Cortex of kidney (tissue), 1 donor: ENCODE measurements around the gene ZBTB3.
"Not testable (repeated sequence)": the region's sequence is repeated elsewhere in the genome, so short reads cannot be mapped to it uniquely, and the experiment has no call there.

ENCODE experiments used
- DNase-seq: peaks from one replicate; lab custom pipeline; 2025; lab: John Stamatoyannopoulos, UW

Gene ZBTB3

DNA sequence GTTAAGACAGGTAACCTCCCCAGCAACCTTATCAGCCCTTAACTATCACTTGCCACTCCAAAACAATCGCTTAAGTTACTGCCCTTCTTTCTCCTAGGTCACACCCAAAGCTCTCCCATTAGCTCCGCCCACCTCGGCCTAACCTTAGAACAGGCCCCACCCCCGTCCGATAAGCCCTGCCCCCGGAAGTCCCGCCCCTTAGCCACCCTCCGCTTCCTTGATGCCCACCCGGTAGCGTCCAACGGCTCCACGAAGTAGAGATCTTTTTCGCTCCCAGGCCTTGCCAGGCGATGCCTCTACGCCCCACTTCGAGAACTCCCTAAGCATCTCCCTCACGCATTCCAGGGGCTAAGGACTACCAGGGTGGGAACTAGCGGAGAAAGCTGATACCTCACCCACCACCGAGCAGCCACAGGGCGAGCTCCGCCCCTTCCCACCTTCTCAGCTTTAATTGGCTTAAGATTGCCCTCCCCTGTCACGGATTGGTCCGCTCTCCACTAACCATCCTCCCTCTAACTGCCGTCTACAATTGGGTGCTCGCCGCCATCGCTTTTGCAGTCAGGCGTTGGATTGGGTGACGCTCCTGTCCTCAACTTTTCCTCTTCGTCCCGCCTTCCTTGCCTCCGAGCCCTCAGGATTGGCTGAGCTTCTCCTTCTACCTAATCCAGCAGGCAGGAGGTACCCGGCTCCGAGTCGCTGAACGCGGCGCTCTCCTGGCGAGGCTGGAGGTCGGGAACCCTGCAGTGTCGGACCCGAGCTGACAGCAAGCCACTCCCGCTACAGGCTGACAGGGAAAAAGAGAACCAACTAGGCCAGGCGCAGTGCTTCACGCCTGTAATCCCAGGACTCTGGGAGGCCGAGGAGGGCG, at the start of gene ZBTB3:
Gene ZBTB3 (minus strand): TSS at position 425 of the 868 bp plus-strand sequence. CDS start 496 bp downstream, outside the sequence.
- DNase-seq, result no peak

DNA sequence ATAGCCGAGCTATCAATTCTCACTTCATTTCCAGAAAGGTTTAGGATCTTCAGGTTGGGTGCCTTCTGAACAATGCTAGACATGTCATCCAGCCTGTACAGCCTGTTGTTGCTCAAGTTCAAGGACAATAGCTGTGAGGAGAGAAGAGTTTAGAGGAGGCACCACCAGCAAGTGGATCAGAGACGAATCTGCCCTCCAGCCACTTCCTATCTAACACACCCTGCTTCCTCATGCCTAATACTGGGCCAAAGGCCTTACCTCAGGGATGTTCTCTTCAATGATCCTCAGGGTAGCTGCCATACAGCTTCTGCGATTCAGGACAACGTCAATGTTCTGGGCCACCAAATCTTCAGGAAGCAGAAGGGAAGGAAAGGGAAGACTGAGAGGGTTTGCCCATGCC, 47.1 kb upstream of the ZBTB3 start:
- DNase-seq, result no peak

DNA sequence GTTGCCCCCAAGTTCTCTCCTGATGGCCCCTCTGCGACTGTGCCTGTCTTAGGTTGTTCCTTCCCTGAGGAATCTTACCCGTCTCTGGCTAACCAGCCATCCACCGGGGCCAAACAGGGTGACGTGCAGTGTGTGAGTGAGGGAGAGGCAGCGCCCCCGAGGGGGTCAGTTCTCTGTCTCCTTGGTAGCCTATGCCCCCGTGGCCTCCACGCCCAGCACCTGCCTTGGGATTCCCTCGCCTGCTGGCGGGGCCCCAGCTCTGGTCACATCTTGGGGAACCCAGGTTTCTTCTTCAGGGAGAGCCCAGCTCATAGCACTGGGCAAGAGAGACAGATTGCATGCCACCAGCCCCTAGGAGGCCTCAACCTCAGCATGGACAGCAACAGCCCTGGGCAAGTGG, 45.5 kb upstream of the ZBTB3 start:
- no peak for DNase-seq

DNA sequence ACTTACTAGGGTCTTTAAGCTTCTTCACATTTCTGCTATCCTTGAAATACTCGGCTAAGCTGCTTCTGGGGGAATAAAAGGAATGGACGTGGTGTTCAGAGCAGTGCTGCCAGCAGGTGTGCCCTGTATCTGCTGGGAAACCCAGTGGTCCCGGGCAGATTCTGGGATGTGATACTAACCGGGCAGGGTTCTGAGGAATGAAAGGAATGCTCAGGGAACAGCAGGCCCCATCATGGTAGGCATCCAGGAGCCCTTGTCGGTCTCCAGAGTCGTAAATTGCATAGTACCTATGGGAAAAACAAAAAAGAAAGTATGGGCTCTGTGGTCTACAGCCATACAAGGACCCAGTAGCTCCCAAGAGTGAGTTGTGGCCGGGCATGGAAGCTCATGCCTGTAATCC, 42.3 kb upstream of the ZBTB3 start:
- DNase-seq, result no peak

DNA sequence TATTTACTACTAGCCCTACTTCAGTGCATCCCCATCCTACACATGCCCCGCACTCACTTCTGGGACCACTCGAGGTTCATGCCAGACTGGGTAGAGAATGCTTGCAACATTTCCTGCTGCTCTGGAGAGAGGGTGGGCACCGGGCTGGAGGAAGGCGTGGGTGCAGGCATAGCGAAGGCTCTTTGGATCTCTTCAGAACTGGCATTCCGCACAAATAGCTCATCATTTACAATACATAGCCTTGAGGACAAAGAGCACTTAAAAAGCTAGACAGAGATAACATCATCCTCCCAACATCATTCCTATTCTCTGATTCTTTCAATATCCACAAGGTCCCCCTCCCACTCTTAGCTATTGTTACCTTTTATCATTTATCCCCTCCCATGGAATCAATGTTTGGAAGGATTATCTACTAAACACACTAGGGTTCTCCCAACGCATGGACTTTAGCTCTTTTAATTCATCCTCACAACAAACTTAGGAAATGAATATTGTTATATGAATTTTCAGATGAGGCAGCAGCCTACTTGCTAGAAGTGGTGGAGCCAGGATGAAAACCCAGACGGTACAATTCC, 40.3 kb upstream of the ZBTB3 start:
- DNase-seq, result no peak

DNA sequence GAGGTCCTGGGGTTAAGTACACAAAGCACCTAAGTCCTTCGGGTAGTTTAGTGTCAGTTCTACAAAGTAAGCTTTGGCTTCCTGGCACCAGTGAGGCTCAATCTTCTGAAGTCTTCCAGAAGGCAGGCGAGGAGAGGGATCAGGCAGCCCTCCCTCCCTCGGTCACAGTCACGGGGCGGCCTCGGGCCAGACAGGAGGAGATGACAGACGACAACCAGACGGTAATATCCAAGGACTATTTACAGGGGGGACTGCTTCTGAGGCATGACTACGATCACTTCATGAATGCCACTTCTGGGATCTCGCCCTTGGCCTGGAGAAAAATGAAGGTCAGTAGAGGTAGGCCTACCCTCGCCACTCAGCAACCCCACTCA, 38.2 kb upstream of the ZBTB3 start:
- no peak for DNase-seq

DNA sequence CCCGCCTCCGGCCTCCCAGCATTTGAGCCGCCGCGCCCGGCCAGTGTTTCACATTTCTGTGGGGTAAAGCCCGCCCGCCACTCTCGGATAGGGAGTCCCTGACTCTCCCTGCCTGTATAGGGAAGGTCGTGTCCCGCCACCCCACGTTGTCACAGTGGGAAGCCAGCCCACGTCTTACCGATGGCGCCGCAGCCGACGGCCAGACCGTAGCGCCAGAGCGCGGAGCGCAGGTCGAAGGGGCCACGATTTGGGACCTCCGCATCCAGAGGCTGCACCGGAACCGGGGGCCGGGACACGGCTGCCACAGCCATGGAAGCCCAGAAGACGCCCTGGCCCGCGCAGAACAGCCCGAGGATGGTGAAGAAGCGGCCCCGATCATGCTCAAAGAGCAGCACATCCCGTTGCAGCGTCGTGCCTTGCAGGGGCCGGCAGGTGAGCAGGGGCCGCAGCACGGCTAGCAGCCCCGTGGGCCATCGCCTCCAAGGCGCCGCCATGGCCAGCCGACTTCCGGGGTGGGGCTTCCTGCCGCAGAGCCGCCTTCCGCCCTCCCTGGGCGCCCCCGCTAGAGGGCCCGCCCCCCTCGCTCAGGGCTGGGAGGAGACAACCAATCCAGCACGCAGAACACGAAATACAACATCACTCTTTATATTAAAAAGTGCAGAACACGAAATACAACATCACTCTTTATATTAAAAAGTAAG, 37.7 kb upstream of the ZBTB3 start, which contains the start of gene TMEM223:
Gene TMEM223 (minus strand): TSS at position 506 of the 701 bp plus-strand sequence. CDS start 12 bp downstream, at position 494.
- no peak for DNase-seq

DNA sequence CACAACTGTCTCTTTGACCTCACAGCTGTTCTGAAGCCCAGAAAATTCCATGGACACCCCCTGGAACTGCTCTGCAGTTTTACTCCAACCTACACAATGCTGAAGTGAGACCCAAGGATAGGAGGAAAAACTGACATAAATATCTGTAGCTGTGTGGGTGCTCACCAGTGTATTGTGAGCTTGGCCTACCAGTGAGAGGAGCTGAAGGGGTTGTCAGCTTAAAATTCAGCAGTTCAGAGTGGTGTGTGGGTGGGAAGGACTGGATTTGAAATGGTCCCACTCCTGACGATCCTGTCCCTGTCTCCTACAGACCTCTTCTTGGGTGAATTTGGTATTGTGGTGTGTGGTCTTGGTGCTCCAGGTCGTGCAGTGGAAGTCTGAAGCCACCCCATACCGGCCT, 35.6 kb upstream of the ZBTB3 start:
- no peak for DNase-seq

DNA sequence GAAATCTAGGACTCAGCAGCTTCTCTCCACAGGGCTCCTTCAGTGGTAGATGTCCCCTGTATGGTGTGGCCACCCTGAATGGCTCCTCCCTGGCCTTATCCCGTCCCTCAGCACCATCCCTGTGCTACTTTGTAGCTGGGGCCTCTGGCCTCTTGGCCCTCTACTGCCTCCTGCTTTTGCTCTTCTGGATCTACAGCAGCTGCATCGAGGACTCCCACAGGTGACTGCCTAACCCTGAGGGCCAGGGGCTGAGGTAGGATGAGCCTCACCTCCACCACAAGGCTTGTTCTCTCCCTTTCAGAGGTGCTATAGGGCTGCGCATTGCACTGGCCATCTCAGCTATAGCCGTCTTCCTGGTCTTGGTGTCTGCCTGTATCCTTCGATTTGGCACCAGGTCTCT, 35.0 kb upstream of the ZBTB3 start:
- DNase-seq, result no peak

DNA sequence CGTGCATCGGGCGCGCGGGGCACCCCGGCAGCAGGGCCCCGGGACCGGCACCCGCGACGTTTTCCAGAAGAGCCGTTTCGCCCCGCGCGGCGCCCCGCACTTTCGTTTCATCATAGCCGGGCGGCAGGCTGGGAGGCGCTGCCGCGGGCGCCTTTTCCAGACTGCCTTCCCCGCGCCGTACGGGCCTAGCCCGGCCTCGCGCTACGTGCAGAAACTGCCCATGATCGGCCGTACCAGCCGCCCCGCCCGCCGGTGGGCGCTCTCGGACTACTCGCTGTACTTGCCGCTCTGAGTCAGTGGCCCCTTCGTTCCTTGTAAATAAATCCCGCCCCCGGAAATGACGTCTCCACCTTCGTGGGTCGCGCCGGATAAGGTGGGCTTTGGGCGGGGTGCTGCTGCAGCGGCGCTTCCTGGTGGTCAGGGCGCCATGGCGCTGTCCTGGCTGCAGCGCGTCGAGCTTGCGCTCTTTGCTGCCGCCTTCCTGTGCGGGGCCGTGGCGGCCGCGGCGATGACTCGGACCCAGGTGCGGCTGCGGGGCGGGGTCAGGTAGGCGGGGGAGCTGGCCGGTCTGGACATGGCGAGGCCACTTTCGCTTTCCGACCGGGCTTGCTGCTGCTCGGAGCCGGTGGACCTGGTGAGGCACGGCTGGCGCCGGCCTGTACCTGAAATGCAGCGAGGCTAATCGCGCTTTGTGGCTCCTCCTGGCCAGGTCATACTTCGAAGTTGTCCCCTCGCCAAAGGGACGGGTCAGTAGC, 33.2 kb upstream of the ZBTB3 start, which contains the start of gene TMEM179B:
Gene TMEM179B (plus strand): TSS at position 398 of the 755 bp plus-strand sequence. CDS start 30 bp downstream, at position 428.
- no peak for DNase-seq

DNA sequence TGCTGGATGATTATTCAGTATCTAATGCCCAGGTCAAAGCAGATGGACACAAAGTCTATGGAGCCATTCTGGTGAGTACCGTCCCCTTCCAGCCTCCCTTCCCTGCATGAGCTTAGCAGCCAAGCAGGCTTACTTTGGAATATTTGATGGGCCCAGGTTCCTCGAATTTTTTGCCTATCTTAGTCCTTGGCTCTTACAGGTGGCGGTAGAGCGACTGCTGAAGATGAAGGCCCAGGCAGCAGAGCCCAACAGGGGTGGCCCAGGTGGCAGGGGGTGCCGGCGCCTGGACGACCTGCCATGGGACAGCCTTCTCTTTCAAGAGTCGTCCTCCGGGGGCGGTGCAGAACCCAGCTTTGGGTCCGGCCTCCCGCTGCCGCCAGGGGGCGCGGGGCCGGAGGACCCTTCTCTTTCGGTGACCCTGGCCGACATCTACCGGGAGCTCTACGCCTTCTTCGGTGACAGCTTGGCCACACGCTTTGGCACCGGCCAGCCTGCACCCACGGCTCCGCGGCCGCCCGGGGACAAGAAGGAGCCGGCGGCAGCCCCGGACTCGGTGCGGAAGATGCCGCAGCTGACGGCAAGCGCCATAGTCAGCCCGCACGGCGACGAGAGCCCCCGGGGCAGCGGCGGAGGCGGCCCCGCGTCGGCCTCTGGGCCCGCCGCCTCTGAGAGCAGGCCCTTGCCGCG, 32.5 kb upstream of the ZBTB3 start:
- DNase-seq, result peak; percentile 33

DNA sequence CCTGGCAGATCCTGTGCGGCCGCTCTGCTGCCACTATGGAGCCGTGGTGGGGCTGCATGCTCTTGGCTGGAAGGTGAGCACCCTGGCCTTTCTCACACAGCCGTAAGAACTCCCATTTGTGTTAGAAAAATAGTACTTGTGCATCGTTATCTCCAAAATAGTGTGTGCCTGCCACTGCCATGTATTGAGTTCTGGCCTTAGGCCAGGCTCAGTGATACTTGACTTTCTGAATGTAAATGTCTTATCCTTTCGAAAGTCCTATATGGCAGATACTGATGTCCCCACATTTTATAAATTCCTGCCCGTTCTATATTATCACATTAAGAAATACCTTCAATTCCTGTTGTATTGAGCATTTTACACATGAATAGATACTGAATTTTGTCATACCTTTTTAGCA, 28.8 kb upstream of the ZBTB3 start:
- no peak for DNase-seq

DNA sequence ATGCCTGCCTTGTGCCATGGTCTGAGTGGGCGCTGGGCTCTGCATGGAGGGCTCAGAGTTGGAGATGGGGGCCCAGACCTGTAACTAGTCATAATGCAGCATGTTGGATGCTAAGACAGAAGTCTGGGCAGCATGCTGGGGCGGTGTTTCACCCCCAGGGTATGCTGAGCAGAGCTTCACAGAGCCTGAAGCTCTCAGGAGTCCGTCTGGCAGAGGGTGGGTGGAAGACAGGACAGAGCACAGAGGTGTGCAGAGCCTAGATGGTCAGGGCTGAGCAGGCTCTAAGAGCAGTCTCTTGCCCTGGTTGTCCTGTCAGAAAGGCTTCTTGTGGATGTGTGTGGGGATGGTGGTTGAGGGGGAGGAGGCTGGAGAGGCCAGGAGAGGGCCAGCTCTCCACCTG, 24.5 kb upstream of the ZBTB3 start:
- no peak for DNase-seq

DNA sequence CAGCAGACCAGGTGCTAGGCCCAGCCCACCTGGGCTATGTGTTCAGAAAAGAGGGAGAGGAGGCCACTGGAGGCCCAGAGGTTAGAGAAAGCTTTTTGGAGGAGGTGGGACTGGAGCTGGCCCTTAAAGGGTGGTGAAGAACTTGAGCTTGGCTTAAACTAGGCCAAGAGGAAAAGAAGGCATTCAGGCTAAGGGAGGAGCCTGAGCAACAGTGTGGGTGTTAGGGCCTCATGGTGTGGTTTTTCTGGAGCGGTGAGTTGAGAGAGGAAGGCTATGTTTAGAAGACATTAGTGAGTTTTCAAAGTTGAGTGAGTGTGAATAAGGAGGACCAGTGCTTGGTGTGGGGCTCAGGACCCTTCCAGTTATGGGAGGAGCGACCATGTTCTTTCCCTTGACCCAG, 23.4 kb upstream of the ZBTB3 start:
- DNase-seq, result no peak

DNA sequence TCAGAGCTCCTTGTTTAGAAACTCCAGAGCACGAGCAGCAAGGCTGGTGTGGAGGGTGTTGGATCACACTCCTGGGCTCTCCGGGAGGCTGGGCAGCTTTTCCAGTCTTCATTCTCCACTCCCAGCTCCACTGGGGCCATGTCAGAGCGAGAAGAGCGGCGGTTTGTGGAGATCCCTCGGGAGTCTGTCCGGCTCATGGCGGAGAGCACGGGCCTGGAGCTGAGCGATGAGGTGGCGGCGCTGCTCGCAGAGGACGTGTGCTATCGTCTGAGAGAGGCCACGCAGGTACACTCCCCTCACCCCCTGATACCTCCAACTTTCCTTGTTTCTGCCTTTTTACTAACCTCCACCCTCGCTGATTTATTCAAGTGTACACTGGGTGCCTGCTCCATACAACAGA, 21.7 kb upstream of the ZBTB3 start:
- no peak for DNase-seq

DNA sequence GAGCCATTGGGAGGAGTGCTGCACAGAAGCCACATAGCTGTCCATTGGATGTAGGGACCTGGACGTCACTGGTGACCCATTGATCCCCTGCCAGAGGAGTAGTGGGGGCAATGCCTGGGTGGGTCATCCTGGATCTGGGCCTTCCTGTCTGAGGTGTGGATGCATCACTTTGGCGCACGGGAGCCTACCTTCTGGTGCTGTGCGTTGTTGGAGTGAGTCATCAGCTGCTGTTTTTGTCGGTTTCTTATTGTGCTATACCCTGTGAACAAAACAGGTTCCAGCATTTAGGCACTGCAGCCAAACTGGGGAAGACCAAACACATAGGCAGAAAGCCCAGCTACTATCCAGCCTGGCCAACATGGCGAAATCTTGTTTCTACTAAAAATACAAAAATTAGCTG, 20.4 kb upstream of the ZBTB3 start:
- DNase-seq, result no peak

DNA sequence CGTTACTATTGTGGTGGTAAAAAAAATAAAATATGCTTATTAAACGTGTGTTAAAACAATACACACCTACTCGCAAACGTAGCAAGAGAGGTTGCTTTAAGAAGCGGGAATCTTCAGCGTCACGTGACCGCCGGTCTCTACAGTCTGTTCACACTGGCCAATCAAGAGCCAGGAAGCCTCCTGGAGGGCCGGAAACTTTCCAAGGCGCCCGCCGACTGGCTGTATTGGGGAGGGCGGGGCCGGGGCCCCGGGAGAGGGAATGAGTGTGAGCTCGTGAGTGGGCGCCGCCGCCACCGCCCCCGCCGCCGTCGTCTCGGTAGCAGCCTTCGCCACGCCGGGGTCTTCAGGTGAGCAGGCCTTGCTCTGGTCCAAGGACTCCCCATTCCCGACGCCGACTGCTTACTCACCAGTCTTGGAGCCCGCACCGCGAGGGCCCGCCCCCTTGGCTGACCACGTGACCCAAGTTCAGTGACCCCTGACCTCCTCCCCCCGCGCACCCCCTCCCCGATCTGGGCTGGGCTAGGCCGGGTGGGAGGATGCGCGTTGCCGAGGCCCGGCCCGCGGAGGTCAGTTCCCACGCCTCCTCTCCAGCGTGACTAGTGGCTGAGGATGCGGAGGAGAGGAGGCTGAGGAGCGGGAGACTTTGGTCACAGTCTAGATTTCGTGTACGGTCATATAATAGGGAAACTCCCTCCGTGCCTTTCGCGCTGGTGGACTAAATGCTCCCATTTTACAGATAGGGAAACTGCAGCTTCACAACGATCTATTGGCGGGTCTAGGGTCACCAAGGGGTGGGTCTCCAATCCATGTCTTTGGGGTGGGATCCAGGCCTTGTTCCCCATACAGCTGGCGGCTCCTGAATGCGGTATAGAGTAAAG, 17.4 kb upstream of the ZBTB3 start, which contains the start of gene TAF6L:
Gene TAF6L (plus strand): TSS at position 253 of the 878 bp plus-strand sequence. CDS start 4,388 bp downstream, outside the sequence.
- no peak for DNase-seq

DNA sequence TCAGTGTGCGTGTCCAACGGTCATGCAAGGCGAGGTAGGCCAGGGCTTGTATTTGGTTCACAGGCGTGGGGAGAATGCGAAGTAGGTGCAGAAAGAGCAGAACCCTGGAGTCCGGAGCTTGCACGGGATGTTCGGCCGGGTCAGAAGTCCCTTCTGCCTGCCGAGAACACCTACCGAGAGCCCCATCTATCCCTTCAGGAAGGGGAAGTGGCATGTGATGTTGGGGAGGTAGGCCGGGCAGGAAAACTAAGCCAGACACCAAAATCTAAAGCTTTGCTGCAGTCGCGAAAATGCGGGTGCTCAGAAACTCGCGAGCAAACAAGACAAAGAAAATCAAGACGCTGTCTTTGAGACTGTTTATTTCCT, 16.8 kb upstream of the ZBTB3 start:
- DNase-seq, result no peak

DNA sequence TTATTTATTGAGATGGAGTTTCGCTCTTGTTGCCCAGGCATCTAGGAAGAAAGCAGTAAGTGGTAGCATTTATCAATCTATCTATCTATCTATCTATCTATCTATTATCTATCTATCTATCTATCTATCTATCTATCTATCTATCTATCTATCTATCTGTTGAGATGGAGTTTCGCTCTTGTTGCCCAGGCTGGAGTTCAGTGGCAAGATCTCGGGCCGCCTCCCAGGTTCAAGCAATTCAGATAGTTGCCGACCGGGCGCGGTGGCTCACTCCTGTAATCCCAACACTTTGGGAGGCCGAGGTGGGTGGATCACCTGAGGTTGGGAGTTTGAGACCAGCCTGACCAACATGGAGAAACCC, 6.9 kb upstream of the ZBTB3 start:
- DNase-seq, result not testable (repeated sequence)
